Calu3 (cell line): ENCODE data around the gene PTPRO. TPM values are rescaled to one million over a fixed set of nuclear protein-coding genes. Genes with fewer than 3 reads are reported as not detected.
A peak's percentile ranks its signal among the peaks of the same experiment; 100 is the strongest.

Experiments used
- BruUV-seq: library from RNA; stranded (reverse); fragments of 400-500 nt; replicated peaks from 2 replicates; lab custom pipeline; 2021; lab: Mats Ljungman, UMichigan
- CTCF ChIA-PET: fragments of 300-600 bp; sonication (Branson Sonifier 250); formaldehyde crosslinking; loops from one replicate; lab custom pipeline; 2022; ENCODE audit warnings: antibody characterized with exemption; lab: Charles Lee
- DNase-seq: peaks from one replicate; pipeline ENCODE4 v3.0.0; 2022
- H3K27ac Mint-ChIP-seq: one replicate; pipeline ENCODE4 v1.8.0; 2022; ENCODE audit warnings: mixed read lengths; ENCODE audit not compliant: unreplicated experiment
- H3K27me3 Mint-ChIP-seq: one replicate; pipeline ENCODE4 v1.8.0; 2022; ENCODE audit warnings: mixed read lengths; ENCODE audit not compliant: unreplicated experiment
- H3K36me3 Mint-ChIP-seq: one replicate; pipeline ENCODE4 v1.8.0; 2022; ENCODE audit warnings: mild to moderate bottlenecking, moderate library complexity, mixed read lengths; ENCODE audit not compliant: insufficient read depth, unreplicated experiment
- H3K4me1 Mint-ChIP-seq: one replicate; pipeline ENCODE4 v1.8.0; 2022; ENCODE audit warnings: mild to moderate bottlenecking, low read depth, mixed read lengths; ENCODE audit not compliant: unreplicated experiment
- H3K4me3 Mint-ChIP-seq: one replicate; pipeline ENCODE4 v1.8.0; 2022; ENCODE audit warnings: mild to moderate bottlenecking, low read depth, moderate library complexity, mixed read lengths; ENCODE audit not compliant: unreplicated experiment
- H3K9me3 Mint-ChIP-seq: one replicate; pipeline ENCODE4 v1.8.0; 2022; ENCODE audit warnings: low read depth, mixed read lengths; ENCODE audit not compliant: unreplicated experiment
- intact Hi-C: fragments of 100-400 bp; cut with micrococcal nuclease; formaldehyde crosslinking; loops from one replicate; pipeline ENCODE4 v1.10.0; 2022; ENCODE audit not compliant: unreplicated experiment
- total RNA-seq: library from RNA; stranded (reverse); gene quantifications from 2 replicates; pipeline ENCODE4 v1.2.3, GENCODE V29; 2022
- TF ChIP-seq, protein P1 (sequence below): fragments of 200-600 bp; IDR thresholded peaks from one replicate; pipeline ENCODE4 v1.8.0; 2022; ENCODE audit warnings: antibody characterized with exemption; ENCODE audit not compliant: unreplicated experiment

PTPRO gene
- total RNA-seq, 1 experiment from 2014 or later = not detected

DNA sequence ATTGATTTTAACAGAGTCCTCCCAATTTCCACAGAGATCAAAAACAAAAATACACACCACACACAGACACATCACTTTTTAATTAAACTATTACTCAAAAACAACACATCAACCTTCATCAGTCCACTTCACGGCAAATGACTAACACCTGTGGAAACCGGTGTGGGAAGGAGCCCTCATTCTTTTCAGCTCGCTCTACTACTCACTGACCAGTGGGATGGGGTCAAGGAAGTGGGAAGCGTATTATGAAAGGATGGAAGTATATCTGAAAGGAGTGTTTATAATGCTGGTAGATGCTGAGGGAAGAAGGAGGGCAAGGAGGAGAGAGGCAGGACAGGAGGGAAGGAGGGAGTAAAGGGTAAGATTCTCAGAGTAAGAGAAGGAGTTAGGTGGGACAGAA, 310.4 kb downstream of the PTPRO start:
- Mint-ChIP-seq H3K4me1 (peaks cover 72% of the 10 kb centered on the region), H3K4me3 (no peak overlapping the region), H3K27me3 (no peaks in the 10 kb centered on the region), H3K27ac (peak overlapping the region; percentile 71), H3K9me3 (no peaks in the 10 kb centered on the region), H3K36me3 (peaks cover 39% of the 10 kb centered on the region)
- DNase-seq = peak; percentile 6
- intact Hi-C loops = no loop called here
- BruUV-seq = no TSS peak
- TF ChIP-seq, protein P1, sequence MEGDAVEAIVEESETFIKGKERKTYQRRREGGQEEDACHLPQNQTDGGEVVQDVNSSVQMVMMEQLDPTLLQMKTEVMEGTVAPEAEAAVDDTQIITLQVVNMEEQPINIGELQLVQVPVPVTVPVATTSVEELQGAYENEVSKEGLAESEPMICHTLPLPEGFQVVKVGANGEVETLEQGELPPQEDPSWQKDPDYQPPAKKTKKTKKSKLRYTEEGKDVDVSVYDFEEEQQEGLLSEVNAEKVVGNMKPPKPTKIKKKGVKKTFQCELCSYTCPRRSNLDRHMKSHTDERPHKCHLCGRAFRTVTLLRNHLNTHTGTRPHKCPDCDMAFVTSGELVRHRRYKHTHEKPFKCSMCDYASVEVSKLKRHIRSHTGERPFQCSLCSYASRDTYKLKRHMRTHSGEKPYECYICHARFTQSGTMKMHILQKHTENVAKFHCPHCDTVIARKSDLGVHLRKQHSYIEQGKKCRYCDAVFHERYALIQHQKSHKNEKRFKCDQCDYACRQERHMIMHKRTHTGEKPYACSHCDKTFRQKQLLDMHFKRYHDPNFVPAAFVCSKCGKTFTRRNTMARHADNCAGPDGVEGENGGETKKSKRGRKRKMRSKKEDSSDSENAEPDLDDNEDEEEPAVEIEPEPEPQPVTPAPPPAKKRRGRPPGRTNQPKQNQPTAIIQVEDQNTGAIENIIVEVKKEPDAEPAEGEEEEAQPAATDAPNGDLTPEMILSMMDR = no peak
- CTCF ChIA-PET = no interaction called here

DNA sequence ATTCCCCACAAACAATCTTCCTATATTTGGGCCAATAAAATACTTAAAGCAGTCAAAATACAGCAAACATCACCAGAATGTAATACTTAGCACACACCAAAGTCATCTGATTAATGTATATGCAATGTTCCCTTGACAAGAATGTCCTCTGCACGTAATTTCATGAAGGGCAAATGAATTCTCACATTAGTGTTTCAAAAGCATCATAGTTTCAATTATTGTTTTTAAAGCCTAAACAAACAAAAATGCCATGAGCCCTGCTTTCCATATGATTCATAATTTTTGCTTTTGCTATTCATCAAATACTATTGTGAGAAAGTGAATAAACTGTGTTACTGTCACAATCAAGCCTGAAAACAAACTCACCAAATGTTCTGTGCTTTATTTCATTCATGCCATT, 310.9 kb downstream of the PTPRO start:
- Mint-ChIP-seq H3K27me3 (no peaks in the 10 kb centered on the region), H3K9me3 (no peaks in the 10 kb centered on the region), H3K4me3 (no peak overlapping the region), H3K4me1 (peaks cover 72% of the 10 kb centered on the region), H3K27ac (peak overlapping the region; percentile 71), H3K36me3 (peaks cover 41% of the 10 kb centered on the region)
- intact Hi-C loops = no loop called here
- TF ChIP-seq, protein P1 = no peak
- no TSS peak for BruUV-seq
- no peak for DNase-seq
- CTCF ChIA-PET = no interaction called here

DNA sequence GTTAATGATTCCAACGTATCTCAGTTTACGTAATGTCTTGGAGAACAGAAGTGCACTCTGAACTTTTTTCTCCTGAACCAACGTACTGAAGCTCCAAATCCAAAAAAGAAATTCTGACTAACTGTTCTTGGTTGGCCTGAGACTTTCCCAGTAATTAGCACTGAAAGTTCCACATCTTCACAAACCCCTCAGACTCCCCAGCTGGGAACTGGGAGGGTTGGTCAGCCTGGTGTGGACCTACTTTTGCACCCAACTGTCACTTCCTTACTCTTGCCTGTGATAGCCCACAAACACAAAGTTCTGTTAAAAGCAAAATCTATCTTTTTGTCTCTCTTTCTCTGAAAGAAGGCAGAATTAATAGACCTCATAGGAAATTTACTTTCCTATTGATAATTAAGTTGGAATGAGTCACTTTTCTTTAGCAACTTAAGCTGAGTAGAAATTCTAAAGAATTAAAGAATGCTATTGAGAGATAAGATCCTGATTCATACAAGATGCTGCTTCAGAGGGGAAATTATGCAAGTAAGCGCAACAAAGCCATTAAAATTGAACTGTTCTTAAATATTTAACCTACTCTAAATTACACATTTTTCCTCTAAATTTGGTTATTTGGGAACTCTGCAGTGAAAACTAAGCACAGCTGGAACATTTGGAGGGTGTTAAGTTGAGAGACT, 311.8 kb downstream of the PTPRO start:
- no peak for DNase-seq
- peaks cover 73% of the 10 kb centered on the region for H3K4me1 Mint-ChIP-seq

DNA sequence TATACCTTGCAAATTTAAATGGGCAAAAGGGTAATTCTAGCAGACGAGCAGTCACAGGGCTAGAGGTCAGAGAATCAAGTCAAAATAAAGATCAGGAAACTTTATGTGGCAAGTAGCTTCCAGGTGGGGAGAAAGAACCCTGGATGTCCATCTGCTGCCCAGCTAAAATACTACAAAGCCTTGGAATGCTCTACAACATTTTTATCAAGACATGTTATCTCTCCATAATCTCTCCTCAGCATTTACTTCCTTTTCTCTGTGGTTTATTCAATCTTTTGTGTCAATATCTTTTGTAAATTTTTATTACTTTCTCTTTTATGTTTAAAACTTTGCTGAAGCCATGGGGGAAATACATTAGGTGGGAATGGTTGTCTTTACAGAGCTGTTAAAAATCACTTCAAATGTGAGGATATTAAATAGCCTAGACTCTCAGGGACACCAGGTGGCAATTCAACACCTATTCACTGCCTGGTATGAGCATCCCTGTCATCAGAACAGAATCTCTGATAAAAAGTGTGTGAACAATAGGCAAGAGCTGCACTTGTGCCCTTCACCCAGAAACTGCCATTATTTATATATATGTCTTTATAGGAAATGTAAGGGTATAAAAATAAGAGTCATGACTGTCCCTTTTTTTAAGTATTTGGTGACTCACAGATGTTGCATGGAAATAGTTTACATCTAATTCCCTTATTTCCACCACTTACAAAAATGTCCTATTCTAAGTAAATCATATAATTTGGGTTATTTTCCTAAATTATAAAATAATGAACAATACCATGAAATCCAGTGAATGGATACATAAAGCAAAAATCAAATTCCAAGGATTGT, 314.0 kb downstream of the PTPRO start:
- no peak overlapping the region for H3K4me3 Mint-ChIP-seq

More for the DNA sequence above, 311.8 kb downstream of the PTPRO start:
- Mint-ChIP-seq H3K27ac (peak overlapping the region; percentile 48), H3K4me3 (no peak overlapping the region), H3K27me3 (no peaks in the 10 kb centered on the region), H3K36me3 (peaks cover 41% of the 10 kb centered on the region), H3K9me3 (no peaks in the 10 kb centered on the region)
- no TSS peak for BruUV-seq
- intact Hi-C loops = no loop called here
- TF ChIP-seq, protein P1 = no peak
- CTCF ChIA-PET = interaction anchor here (1.3 to 1.5 kb wide), 2 partner anchors 11 to 28 kb away, joined by 3 to 4 read pairs; no protein-coding TSS in a partner anchor

More for the DNA sequence above, 314.0 kb downstream of the PTPRO start:
- peaks cover 38% of the 10 kb centered on the region for H3K36me3 Mint-ChIP-seq
- DNase-seq = no peak
- intact Hi-C loops = no loop called here
- CTCF ChIA-PET = interaction anchor here (0.6 kb wide), 2 partner anchors 8 to 9 kb away, joined by 3 read pairs; no protein-coding TSS in a partner anchor
- H3K27me3 Mint-ChIP-seq = no peaks in the 10 kb centered on the region
- H3K4me1 Mint-ChIP-seq = peaks cover 57% of the 10 kb centered on the region
- TF ChIP-seq, protein P1 = no peak
- H3K9me3 Mint-ChIP-seq = no peaks in the 10 kb centered on the region
- peak overlapping the region; percentile 70 for H3K27ac Mint-ChIP-seq
- BruUV-seq = no TSS peak
